Prostate gland (tissue), 2 donors: Measurements from ENCODE around the gene SLC24A4.

Source experiments
- CTCF ChIP-seq, 4 experiments: fragments of 200-600 bp in 2 of 4; fragments of 450-650 bp in 2 of 4; sonication (generic) in 2 of 4; IDR thresholded peaks; 1 replicate in 3 of 4; 2 replicates in 1 of 4; pipeline ENCODE4 v1.5.1; 2016 to 2019; ENCODE audit warnings: antibody characterized with exemption in 4 of 4, mild to moderate bottlenecking in 2 of 4, moderate library complexity in 2 of 4
- POLR2A ChIP-seq: fragments of 450-650 bp; IDR thresholded peaks from one replicate; pipeline ENCODE4 v1.6.1; 2016; ENCODE audit warnings: antibody characterized with exemption, mild to moderate bottlenecking
- POLR2AphosphoS5 ChIP-seq: sonication (generic); formaldehyde crosslinking; IDR thresholded peaks from one replicate; pipeline ENCODE4 v1.6.1; 2017; ENCODE audit warnings: antibody characterized with exemption

- TF ChIP-seq CTCF (IDR thresholded peaks at IDR 0.05) (no peak), POLR2A (no peak), POLR2AphosphoS5 (no peak)
These were observed 30.5 kb downstream of the SLC24A4 start for GRCh38 chr14:92353447-92353846.
